GM18519 (cell line): Measurements from ENCODE around the gene UBN2.
"Not testable (repeated sequence)": the region's sequence is repeated elsewhere in the genome, so short reads cannot be mapped to it uniquely, and the experiment has no call there.

ENCODE experiments used
- ATAC-seq: cut with Tn5 transposase; IDR thresholded peaks from one replicate; pipeline ENCODE4 v1.9.1; 2021; ENCODE audit warnings: mild to moderate bottlenecking, moderate library complexity; ENCODE audit not compliant: unreplicated experiment, low FRiP score

The UBN2 gene

DNA sequence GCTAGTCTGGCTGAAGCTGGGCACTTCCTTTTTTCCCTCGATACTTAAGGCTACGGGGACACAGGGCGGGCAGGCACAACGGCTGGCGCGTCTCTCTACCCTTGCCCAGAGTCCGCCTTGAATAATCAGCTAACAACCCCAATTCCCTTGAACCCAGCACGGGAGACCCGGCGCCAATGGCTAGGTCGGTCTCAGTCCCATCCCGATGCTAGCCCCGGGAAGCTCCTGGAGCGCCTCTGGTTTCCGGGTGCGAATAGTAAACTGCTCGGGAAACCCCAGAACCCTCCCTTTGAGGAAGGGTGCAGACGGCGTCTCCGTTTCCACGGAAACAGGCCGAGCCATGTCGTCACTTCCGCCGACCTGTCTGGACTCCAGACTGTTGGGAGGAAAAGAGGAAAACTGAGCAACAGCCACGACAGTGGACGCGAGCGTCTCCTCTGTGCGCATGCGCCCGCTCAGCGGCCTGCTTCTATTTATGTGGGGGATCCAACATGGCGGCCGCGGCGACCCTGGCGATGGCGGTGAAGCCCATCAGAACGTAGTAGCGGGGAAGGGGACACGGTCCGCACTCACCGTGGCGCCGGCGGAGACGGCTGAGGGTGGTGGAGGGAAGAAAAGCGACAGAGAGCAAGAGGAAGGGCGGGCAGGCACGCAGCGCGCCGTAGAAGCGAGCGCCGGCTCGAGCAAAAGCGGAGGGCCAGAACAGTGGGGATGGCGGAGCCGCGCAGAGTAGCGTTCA lies at the start of gene UBN2:
UBN2 (plus strand) TSS at position 464 of the 739 bp plus-strand sequence; CDS start at position 712, 248 bp downstream.
- ATAC-seq, result peak; percentile 95

DNA sequence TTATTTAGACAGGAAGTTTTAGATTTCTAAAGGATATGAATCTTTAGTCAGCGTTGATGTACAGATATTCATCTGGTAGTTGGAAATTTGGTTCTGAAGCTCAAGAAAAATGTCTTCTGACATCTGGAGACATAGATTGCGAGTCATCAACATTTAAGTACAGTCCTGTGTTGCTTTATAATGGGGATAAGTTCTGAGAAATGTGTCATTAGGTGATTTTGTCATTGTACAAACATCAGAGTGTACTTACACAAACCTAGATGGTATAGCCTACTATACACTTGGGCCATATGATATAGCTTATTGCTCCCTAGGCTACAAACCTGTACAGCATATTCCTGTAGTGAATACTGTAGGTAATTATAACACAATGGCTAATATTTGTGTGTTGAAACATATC lies 49.6 kb upstream of the UBN2 start:
- no peak for ATAC-seq

DNA sequence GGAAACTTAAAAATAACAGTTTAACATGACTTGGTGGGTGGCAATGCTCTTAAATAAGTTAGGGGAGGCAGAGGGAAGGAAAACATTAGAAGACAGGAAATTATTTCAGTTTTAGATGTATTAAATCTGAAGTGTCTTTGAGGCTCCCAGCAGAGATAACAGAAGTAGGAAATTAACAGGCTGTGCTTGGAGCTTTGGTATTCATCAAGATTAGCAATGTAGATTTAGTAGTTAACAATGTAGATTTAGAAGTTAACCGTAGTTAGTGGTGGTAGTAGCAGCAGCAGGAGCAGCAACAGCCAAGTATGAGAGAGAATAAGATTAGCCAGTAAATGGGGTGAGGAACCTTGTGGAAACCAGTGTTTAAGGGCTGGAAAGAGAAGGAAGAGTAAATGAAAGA lies 48.7 kb upstream of the UBN2 start:
- no peak for ATAC-seq

DNA sequence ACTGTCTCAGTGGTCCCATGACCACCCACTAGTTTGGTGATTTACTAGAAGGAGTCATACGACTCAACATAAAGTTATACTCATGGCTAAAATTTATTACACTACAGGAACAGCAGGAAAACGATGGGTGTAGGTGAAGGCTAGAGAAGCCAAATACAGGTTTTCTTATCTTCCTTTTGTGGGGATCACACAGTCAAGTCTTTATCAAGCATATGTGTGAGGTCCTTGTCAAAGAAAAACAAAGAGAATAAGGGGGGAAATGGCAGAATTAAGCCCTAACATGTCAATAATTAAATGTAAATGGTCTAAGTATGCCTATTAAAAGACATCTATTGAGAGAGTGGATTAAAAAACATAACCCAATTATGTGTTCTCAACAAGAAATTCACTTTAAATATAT lies 47.8 kb upstream of the UBN2 start:
- ATAC-seq, result no peak

DNA sequence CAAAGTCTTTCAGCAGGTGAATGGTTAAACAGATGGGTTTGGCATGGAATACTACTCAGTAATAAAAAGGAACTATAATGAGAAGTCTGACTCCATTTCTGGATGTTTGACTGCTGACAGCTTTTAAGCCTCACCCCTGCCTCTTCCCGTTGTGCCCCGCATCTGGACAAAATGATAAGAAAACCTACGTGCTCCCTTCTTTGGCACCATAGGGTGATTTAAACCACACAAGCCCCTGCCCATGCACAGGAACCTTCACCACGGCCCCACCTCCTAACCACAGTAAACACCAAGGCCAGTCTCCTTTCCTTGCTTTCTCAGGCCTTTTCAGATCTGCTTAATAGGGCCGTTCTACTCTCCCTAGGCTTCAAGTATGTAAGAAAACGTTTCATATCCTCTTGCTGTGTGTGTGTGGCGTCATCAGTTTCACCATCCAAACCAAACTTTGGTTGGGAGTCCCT lies 47.1 kb upstream of the UBN2 start:
- no peak for ATAC-seq

DNA sequence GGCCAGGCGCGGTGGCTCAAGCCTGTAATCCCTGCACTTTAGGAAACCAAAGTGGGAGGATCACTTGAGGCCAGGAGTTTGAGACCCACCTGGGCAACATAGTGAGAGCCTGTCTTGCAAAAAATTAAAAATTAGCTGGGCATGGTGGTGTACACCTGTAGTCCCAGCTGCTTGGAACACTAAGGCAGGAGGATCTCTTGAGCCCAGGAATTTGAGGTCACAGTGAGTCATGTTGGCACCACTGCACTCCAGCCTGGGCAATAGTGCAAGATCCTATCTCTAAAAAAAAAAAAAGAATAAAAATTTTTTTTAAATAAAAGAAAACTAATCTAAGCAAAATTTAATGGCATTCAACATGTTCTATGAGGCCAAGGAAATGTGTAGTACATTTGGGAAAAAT lies 44.9 kb upstream of the UBN2 start:
- ATAC-seq, result no peak

DNA sequence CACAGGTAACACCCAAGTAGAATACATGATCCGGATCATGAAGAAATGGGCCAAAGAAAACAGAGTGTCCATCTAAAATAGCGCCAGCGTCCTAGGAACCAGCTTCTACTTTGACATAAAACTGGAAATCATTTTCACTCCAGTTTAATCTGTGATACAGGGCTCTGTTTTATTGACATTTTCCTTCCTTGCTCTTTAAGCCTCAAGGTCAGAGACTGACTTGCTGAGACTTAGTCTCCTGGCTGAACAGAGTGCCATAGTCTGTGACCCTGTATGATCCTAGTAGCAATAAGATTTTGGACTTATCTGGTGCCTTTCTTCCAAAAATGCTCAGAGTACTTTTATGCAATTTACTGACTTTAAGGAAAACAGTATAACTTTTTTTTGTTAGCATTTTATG lies 41.7 kb upstream of the UBN2 start:
- ATAC-seq, result no peak

DNA sequence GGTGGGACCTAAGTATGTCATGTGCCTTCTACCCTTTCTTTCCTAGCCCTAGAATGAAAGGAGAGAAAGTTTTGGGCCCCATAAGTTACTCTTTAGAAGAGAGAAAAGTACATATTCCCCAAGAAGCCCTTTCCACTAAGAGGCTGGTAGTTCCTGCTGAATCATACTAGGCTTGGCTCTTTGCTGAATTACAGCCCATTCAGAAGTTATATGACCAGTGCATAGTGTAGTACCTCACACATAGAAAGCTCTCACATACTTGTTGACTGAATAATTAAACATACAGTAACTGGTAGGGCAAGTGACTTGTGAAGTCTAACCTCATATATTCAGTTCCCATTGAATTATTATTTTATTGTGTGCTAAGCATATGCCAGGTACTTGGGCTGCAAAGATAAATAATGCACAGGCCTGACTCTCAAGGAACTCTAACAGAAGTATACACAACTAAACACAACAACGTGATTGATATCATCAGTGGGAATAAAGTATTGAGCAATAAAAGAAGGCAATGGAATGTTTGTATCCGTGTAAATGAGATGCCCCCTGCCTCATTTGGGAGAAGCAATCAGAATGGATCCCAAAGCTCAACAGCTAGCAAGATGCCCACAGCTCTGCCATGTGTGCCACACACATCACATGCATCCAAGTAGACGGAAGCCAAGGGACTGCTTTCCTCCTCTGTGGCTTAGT lies 38.9 kb upstream of the UBN2 start:
- no peak for ATAC-seq

DNA sequence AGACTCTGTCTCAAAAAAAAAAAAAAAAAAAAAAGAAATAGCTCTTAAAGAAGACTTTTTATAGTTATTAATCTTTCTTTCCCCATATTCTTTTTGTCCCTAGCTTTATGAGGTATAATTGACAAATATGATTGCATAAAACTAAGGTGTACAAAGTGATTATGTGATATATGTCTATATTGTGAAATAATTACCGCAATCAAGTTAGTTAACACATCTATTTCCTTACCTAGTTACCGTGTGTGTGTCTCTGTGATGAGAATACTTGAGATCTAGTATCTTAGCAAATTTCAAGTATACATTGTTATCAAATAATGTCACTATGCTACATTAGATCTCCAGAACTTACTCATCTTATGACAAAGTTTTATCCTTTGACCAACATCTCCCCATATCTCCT lies 30.7 kb upstream of the UBN2 start:
- no peak for ATAC-seq

DNA sequence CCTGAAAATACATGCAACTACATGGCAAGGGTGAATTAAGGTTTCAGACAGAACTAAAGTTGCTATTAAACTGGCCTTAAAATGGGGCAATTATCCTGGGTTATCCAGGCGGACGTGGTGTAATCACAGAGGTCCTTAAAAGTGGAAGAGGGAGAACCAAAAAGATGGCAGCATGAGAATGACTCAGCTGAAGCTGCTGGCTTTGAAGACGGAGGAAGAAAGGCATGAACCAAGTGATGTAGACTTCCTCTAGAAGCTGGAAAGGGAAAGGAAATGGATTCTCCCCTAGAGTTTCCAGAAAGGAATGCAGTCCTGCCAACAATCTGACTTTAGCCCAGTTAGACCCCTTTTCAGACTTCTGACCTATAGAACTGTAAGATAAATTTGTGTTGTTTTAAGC lies 27.0 kb upstream of the UBN2 start:
- no peak for ATAC-seq

DNA sequence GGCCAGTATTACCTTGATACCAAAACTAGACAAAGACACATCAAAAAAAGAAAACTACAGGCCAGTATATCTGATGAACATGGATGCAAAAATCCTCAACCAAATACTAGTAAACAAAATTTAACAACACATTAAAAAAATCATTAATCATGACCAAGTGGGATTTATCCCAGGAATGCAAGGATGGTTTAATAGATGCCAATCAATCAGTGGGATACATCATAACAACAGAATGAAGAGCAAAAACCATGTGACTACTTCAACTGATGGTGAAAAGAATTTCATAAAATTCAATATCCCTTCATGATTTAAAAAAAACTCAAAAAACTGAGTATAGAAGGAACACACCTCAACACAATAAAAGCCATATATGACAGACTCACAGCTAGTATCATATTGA lies 25.2 kb upstream of the UBN2 start:
- no peak for ATAC-seq

DNA sequence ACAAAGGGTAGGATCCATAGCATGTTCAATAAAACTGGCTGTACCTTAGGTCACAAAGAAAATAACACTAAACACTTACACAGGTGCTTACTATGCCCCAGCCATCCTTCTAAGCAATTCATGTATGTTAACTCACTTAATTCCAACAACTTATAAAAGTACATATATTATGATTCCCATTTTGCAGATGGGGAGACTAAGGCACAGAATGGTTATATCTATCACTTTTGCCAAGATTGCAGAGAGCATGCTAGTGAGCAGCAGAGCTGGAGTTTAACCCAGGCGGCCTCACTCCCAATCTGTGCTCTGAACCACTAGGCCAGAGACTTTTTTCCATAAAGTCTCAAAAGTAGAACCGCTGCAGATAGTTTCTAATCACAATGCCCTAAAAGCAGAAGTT lies 18.9 kb upstream of the UBN2 start:
- ATAC-seq, result no peak

DNA sequence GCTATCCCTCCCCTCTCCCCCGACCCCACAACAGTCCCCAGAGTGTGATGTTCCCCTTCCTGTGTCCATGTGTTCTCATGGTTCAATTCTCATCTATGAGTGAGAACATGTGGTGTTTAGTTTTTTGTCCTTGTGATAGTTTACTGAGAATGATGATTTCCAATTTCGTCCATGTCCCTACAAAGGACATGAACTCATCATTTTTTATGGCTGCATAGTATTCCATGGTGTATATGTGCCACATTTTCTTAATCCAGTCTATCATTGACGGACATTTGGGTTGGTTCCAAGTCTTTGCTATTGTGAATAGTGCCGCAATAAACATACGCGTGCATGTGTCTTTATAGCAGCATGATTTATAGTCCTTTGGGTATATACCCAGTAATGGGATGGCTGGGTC lies 17.5 kb upstream of the UBN2 start:
- not testable (repeated sequence) for ATAC-seq

DNA sequence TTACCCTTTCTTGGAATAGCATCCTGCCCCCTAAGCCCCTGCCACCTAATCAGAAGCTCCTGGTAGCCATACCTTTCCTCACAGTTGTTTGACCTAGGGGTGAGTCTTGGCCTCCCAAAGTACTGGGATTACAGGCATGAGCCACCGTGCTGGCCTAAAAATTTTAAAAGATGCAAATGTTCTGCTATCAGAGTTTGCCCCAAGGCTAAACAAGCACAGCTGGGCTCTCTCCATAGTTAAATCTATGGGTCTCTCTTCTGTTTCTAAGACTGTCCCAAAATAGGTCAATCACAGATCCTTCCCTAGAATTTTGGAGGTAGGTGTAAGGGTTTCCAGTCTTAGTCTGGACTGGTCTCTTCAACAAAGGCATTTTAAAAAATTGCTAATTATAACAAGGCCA lies 12.9 kb upstream of the UBN2 start:
- no peak for ATAC-seq

DNA sequence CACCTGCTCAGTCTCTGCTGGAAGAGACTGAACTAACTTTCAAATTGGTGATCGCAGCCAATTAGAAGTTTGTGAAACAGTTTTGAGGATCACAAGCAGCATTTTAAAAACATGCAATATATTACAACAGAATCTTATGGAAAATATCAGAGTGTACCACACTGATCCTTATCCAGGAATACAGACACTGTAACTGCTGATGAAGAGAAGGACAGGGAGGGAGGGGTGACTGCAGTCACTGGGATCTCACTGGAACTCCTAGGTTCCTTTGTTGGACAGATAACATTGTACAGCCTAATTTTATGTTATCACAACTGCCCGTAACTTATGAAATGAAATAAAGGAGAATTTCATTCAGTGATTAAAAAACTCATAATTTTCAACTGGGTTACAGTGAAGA lies 6.8 kb upstream of the UBN2 start:
- ATAC-seq, result no peak

DNA sequence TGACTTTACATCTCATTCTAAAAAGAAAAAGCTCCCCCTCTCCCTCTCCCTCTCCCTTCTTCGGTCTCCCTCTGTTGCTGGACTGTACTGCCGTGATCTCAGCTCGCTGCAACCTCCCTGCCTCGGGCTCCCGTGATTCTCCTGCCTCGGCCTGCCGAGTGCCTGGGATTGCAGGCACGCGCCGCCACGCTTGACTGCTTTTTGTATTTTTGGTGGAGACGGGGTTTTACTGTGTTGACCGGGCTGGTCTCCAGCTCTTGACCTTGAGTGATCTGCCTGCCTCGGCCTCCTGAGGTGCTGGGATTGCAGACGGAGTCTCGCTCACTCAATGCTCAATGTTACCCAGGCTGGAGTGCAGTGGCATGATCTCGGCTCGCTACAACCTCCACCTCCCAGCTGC lies 6.2 kb upstream of the UBN2 start:
- ATAC-seq, result not testable (repeated sequence)

DNA sequence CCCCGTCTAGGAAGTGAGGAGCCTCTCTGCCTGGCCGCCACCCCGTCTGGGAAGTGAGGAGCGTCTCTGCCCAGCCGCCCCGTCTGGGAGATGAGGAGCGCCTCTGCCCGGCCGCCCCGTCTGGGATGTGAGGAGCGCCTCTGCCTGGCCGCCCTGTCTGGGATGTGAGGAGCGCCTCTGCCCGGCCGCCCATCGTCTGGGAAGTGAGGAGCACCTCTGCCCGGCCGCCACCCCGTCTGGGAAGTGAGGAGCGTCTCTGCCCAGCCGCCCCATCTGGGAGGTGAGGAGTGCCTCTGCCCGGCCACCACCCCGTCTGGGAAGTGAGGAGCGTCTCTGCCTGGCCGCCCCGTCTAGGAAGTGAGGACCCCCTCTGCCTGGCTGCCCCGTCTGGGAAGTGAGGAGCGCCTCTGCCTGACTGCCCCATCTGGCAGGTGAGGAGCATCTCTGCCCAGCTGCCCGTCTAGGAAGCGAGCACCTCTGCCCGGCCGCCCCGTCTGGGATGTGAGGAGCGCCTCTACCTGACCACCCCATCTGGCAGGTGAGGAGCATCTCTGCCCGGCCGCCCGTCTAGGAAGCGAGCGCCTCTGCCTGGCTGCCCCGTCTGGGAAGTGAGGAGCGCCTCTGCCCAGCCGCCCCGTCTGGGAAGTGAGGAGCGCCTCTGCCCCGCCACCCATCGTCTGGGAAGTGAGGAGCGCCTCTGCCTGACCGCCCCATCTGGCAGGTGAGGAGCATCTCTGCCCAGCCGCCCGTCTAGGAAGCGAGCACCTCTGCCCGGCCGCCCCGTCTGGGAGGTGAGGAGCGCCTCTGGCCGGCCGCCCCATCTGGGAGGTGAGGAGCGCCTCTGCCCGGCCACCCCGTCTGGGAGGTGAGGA lies 5.5 kb upstream of the UBN2 start:
- ATAC-seq, result not testable (repeated sequence)

DNA sequence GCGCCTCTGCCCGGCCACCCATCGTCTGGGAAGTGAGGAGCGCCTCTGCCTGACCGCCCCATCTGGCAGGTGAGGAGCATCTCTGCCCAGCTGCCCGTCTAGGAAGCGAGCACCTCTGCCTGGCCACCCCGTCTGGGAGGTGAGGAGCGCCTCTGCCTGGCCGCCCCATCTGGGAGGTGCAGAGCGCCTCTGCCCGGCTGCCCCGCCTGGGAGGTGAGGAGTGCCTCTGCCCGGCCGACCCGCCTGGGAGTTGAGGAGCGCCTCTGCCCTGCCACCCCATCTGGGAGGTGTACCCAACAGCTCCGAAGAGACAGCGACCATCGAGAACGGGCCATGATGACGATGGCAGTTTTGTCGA lies 4.9 kb upstream of the UBN2 start:
- not testable (repeated sequence) for ATAC-seq

DNA sequence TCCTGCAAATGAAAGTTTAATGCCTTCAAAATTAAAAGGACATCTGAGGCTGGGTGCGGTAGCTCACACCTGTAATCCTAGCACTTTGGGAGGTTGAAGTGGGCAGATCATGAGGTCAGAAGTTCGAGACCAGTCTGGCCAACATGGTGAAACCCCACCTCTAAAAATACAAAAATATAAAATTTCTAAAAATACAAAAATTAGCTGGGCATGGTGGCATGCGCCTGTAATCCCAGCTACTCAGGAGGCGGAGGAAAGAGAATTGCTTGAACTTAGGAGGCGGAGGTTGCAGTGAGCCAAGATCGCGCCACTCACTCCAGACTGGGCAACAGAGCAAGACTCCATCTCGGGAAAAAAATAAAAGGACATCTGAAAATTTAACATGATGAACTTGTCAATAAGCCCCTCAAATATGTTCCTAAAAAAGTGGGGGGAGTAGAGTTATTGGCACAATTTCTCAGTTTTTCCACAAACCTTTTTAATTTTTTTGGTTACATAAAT lies 4.0 kb upstream of the UBN2 start:
- ATAC-seq, result not testable (repeated sequence)

DNA sequence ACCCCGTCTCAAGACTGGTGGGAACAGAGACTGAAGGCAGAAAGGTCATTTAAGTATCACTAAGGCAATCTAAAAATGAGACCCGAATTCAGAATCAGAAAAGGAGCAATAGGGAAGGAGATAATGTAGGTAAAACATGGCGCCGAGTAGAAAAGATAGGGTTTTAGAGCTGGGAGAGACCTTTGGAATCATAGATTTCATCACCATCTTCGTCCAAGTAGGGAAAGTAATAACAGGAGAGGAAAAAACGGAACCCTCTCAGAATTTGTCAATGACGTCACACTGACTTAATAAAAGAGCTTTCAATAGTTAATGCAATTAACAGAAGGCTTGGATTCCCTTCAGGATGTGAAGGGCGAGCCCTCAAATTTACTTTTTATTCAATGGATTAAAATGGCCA lies 1.0 kb upstream of the UBN2 start:
- ATAC-seq, result no peak

DNA sequence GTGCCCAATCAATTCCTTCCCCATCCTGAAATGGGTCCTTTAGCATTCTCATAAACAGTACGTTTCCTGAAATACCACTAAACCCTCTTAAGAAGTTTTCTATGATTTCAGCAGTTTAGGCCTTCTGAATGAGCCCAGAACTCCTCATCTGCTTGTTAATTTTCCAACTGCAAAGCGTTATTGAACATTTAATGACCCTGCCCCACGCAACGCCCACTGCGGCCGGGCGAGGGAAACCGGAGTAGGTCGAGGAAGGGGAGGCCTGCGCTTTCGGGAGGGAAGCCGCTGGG lies 608 bp upstream of the UBN2 start:
- ATAC-seq, result no peak
